IPS DF 19.7 (cell line): ENCODE results near the gene MYH11.
"Not testable (repeated sequence)": the region's sequence is repeated elsewhere in the genome, so short reads cannot be mapped to it uniquely, and the experiment has no call there.

Experiments used
- DNase-seq: peaks from one replicate; pipeline ENCODE4 v3.0.0-alpha.2; 2013; ENCODE audit warnings: low read depth, low spot score

MYH11 gene

GRCh38 chr16:15810949-15811348 lies 45.9 kb downstream of the MYH11 start:
- DNase-seq = no peak

GRCh38 chr16:15810411-15810810 lies 46.4 kb downstream of the MYH11 start:
- no peak for DNase-seq

GRCh38 chr16:15809297-15809696 lies 47.5 kb downstream of the MYH11 start:
- DNase-seq = not testable (repeated sequence)

- no peak for DNase-seq
Measured at GRCh38 chr16:15808071-15808470, 48.8 kb downstream of the MYH11 start.

- DNase-seq = peak; percentile 20
Measured at GRCh38 chr16:15807603-15808009, 49.2 kb downstream of the MYH11 start.

GRCh38 chr16:15803618-15804017 lies 53.2 kb downstream of the MYH11 start:
- DNase-seq = no peak

- DNase-seq = no peak
Measured at GRCh38 chr16:15799851-15800495, 56.9 kb downstream of the MYH11 start.

- DNase-seq = no peak
Measured at GRCh38 chr16:15798671-15799070, 58.2 kb downstream of the MYH11 start.

GRCh38 chr16:15796885-15797284 lies 59.9 kb downstream of the MYH11 start:
- no peak for DNase-seq

GRCh38 chr16:15795615-15796014 lies 61.2 kb downstream of the MYH11 start:
- no peak for DNase-seq

- no peak for DNase-seq
Measured at GRCh38 chr16:15792563-15792971, 64.3 kb downstream of the MYH11 start.

- no peak for DNase-seq
Measured at GRCh38 chr16:15790458-15790857, 66.4 kb downstream of the MYH11 start.

- DNase-seq = not testable (repeated sequence)
Measured at GRCh38 chr16:15789816-15790215, 67.0 kb downstream of the MYH11 start.

GRCh38 chr16:15788846-15789239 lies 68.0 kb downstream of the MYH11 start:
- no peak for DNase-seq

- DNase-seq = no peak
Measured at GRCh38 chr16:15786501-15786900, 70.3 kb downstream of the MYH11 start.

GRCh38 chr16:15785386-15786059 lies 71.3 kb downstream of the MYH11 start:
- no peak for DNase-seq

GRCh38 chr16:15783985-15784384 lies 72.8 kb downstream of the MYH11 start:
- DNase-seq = no peak

- no peak for DNase-seq
Measured at GRCh38 chr16:15782573-15783365, 74.1 kb downstream of the MYH11 start.

GRCh38 chr16:15781650-15782049 lies 75.2 kb downstream of the MYH11 start:
- DNase-seq = no peak

- no peak for DNase-seq
Measured at GRCh38 chr16:15780805-15781204, 76.0 kb downstream of the MYH11 start.

GRCh38 chr16:15779664-15780351 lies 77.0 kb downstream of the MYH11 start:
- no peak for DNase-seq

GRCh38 chr16:15778999-15779614 lies 77.7 kb downstream of the MYH11 start:
- DNase-seq = no peak
